CD1c-positive myeloid dendritic cell (primary cell): ENCODE measurements around the gene RPS6KB2.
"Not testable (repeated sequence)": the region's sequence is repeated elsewhere in the genome, so short reads cannot be mapped to it uniquely, and the experiment has no call there.

Source experiments
- DNase-seq: peaks from one replicate; pipeline ENCODE4 v3.0.0-alpha.2; 2016; ENCODE audit errors: extremely low spot score

Gene RPS6KB2

DNA sequence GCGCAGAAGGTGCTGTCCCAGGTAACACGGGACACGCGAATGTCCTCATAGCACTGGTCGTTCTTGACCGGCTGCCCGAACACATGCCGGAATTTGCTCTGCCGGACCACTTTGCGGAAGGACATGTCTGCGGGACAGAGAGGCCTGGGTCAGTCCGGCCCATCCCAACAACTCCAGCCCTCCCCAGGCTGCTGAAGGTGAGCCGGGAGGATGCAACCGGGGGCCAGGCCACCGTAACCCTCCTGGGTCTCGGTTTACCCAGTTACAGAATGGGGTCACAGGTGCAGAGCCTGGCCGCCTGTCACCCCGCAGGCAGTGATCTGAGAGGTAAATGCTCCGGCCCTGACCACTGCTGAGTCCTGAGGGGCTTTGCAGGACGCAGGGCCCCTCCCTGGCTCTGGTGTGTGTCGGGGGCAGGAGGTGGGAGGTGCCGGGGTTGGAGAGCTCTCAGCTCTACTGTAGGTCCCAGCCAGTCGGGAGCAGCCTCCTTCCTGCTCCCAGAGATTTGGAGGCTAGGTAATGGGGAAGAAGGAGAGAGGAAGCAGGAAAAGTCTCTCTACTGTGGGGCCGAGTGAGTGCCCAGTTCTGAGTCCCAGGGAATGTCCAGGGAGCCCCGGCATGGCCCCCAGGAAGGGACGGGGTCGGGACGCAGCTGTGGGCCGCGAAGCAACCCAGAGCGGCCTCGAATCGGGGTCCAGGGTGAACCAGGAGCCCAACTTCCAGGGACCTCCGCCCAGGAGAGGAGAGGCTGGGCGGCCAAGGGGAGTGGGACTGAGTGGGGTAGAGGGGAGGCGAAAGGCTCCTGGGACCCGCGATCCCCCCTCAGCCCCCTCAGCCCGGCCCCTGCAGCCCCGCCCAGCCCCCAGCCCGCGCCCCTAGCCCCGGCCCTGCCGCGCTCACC is 14.5 kb downstream of the RPS6KB2 start:
- DNase-seq: no peak

- DNase-seq: no peak
Measured at GRCh38 chr11:67445515-67445914, 17.2 kb downstream of the RPS6KB2 start.

DNA sequence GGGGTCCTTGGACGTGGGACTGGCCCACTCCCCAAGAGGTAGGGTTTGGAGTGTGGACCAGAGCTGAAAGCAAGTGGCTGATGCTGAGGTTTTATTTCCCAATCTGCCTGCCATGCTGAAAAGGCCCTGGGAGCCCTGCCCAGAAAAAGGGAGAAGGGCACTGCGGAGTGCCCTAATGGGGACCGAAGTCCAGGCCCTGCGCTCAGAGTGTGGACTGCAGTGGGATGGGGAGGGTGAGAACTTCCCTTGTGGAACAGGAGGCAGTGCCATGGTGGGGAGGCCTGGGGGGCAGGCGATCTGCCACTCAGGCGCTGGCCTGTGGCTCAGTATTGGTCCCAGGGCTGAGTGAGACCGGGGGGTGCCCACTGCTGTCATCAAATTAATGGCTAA is 19.9 kb downstream of the RPS6KB2 start:
- no peak for DNase-seq

- peak; percentile 77 for DNase-seq
Measured at GRCh38 chr11:67449116-67449844, 21.0 kb downstream of the RPS6KB2 start.

GRCh38 chr11:67450796-67451657 is 22.7 kb downstream of the RPS6KB2 start:
- DNase-seq: no peak

- DNase-seq: no peak
Measured at GRCh38 chr11:67451658-67451976, 23.3 kb downstream of the RPS6KB2 start.

DNA sequence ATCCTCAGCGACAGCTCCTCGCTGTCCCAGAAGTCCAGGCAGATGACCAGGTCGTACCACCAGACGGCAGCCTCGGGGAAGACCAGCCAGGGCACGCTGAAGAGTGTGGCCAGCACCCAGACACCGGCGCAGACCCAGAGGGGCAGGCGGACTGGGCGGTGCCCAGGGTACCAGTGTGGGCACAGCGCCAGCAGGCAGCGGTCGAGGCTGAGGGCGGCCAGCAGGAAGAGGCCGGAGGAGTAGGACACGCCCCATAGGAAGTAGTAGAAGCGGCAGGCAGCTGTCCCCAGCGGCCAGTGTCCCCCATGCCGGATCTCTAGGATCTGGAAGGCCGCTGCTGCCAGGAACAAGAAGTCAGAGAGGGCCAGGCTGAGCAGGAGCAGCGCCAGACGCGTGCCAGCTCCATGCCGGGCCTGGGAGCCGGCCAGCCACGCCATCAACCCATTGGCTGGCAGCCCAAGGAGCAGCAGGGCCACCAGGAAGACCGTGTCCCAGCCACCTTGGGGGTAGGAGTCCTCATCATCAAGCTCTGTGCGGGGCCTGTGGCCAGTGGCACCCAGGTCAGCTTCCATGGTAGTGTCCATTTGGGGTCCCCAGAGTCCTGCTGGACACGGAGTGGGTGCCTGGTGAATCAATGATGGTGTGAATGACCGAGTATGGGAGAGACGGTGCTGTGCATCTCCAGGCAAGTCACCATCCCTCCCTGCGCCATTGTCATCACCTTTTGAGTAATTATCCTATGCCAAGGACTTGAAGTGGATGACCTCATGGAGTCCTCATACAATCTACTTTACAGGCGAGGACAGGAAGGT is 24.1 kb downstream of the RPS6KB2 start, which contains the start of gene GPR152:
TSS of gene GPR152 (minus strand) at position 589 of the 812 bp plus-strand sequence. CDS start at position 584, 5 bp downstream.
- no peak for DNase-seq

DNA sequence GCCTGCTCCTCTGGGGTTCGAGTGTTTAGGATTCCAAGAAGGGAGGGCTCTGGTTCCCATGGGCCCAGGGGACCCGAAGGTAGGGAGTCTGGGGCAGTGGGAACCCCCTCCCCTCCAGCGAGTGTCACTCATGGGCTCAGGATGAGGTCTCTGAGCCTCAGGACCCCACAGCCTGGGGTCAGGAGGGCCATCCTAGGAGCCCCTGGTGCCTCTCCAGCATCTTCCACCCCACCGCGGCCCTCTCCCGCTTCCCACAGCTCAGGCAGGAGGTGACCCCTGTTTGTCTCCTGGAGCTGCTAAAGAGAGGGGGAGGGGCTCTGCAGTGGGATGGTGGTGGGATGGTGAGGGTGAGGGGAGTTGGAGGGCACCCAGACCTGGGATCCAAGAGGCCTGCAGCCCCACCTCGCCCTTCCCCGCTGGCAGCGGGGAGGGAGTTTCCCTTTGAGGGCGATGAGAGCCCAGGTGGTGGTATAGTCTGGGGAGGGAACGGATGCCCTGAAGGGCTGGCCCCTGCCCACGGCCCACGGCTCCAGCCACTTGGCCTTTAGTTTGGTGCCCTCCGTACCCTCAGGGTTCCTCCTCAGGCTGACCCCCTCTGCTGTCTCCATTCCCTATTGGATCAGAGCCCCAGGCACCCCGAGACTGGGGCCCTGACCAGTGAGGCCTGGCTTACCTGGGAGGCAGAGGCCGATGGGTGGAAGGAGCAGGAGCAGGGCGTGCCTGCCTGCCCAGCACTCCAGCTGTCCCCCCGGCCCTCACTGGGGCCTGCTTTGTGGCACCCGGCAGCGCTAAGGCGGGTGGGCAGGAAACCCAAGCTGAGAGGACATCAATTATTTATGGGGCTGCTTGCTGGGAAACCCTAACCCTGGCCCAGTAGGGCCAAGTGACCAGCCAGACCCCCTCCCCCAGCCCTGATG is 25.8 kb downstream of the RPS6KB2 start:
- DNase-seq: no peak

GRCh38 chr11:67455054-67455453 is 26.8 kb downstream of the RPS6KB2 start, which contains the start of gene CABP4:
Gene CABP4, plus strand, starts transcription at chr11:67455354. Its CDS starts 70 bp downstream, at chr11:67455424.
- no peak for DNase-seq

- no peak for DNase-seq
Measured at GRCh38 chr11:67456068-67456705, 27.9 kb downstream of the RPS6KB2 start.

DNA sequence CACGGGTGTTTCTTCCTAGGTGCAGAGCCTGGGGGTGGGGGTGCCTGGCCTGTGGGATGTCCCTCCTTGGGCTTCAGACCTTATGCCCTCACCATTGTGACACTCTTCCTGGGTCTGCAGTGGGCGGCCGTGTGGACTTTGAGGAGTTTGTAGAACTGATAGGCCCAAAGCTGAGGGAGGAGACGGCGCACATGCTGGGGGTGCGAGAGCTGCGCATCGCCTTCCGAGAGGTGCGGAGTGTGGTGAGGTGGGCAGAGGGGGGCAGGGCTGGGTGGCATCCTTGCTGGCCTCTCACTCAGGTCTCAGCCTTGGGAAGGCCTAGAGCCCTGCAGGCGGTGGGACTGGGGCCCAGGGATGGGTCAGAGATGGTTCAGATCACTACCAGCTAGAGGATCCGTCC is 29.2 kb downstream of the RPS6KB2 start:
- no peak for DNase-seq

DNA sequence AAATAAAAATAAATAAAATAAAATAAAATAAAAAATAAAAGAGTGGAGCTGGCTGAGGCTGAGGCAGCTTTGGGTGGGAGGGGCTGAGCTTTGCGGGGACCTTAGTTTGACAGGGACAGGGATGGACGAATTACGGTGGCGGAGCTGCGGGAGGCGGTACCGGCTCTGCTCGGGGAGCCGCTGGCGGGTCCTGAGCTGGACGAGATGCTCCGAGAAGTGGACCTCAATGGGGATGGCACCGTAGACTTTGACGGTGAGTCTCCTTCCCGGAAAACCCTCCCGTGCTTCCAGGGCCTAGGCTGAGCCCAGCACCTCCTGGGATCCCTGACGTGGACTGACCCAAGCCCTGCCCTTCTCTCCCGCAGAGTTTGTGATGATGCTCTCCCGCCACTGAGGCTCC is 30.0 kb downstream of the RPS6KB2 start:
- DNase-seq: no peak

GRCh38 chr11:67463186-67463585 is 34.9 kb downstream of the RPS6KB2 start:
- no peak for DNase-seq

DNA sequence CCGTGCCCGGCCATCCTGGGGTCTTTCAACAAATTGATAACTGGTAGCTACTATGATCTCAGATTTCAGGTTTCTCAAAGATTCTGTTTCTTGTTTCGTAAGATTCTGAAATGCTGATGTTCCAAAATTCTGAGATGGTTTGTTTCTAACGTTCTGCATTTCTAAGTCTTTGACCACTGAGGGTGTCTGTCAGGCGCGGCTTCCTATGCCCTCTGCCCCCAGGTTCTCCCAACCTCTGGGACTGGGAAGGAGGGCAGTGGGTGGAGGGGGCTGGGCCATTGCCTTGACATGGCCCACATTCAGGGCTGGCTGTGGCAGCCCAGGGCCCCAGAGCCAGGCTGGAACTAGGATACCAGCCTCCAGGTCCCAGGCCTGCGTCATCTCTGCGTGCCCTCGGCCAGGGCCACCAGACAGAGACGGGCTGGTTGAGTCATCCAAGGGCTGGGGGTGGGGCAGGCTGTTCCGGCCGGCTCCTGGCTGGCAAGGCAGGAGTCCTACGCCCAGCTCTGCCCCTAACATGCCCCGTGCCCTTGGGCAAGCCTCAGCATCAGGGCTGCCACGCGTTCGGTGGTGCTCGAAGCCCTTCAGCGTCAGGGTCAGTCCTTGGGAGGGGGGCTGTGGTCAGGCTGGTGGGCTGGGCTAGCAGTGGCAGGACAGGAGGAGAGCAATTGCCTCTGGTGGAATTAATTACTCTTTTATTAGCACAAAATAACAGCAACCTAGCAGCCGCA is 35.6 kb downstream of the RPS6KB2 start:
- peak; percentile 90 for DNase-seq

GRCh38 chr11:67464411-67465188 is 36.3 kb downstream of the RPS6KB2 start:
- peak; percentile 90 for DNase-seq

DNA sequence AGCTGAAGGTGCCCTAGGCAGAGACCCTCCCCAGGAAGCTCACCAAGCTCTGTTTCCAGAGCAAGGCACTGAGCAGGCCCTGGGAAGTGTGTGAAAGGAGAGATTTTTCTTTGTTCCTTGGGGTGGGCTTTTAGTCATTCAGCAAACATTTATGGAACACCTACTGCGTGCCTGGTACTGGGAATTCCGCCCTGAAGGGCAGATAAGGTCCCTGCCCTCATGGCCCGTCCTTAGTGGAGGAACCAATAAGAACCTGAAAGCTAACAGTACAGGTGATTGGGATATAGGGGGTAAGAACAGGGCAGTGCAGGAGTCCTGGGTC is 36.9 kb downstream of the RPS6KB2 start:
- no peak for DNase-seq

GRCh38 chr11:67465530-67465929 is 37.2 kb downstream of the RPS6KB2 start:
- DNase-seq: not testable (repeated sequence)

DNA sequence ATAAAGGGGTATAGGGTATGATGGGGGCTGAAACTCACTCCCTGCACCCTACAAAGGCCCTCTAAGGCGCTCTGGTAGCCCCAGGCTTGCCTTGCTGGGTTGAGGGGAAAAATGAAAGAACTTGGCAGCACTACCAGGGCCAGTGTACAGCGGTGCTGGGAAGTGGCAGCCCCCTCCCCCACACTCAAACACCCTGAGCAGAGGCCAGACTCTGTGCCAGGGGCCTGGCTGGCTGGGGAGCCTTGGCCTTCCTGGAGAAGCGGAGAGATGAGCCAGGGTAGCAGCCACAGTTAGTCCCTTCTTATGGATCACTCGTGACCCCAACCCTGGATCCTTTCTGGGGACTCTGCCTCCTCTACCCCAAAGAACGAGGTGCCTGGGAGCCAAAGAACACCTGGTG is 38.1 kb downstream of the RPS6KB2 start:
- DNase-seq: no peak
